HepG2 (cell line): Measurements from ENCODE around the gene SLC13A3. TPM values are rescaled to one million over a fixed set of nuclear protein-coding genes. Genes with fewer than 3 reads are reported as not detected.

Source experiments
- ATAC-seq: fragments of 200-7000 bp; cut with Tn5 transposase; 3 replicates; pipeline ENCODE4 v1.9.1; 2020; ENCODE audit warnings: mild to moderate bottlenecking, moderate library complexity
- BruUV-seq: library from RNA; stranded (reverse); fragments of 400-500 nt; replicated peaks from 2 replicates; lab custom pipeline; 2021; lab: Mats Ljungman, UMichigan
- CTCF ChIA-PET: fragments of 300-600 bp; formaldehyde crosslinking; extraction: SDS; loops from one replicate; lab custom pipeline; 2021; ENCODE audit warnings: low total read pairs, inconsistent platforms, low intra/inter-chr PET ratio; lab: Yijun Ruan, JAX
- POLR2A ChIA-PET: fragments of 350-600 bp; sonication (Branson Sonifier 250); formaldehyde crosslinking; loops from one replicate; lab custom pipeline; 2020; ENCODE audit warnings: antibody characterized with exemption, inconsistent platforms; lab: Yijun Ruan, JAX
- DNase-seq: peaks from one replicate; pipeline ENCODE4 v3.0.0-alpha.2; 2015; ENCODE audit warnings: low spot score
- FAIRE-seq: peaks from 3 replicates; lab custom pipeline; 2011; peaks lifted over from hg19 to GRCh38; lab: Jason Lieb, UNC
- H2AFZ ChIP-seq: one replicate; pipeline ENCODE4 v1.6.1; 2011; ENCODE audit warnings: low read length, inconsistent platforms
- H3K27ac ChIP-seq: fragments of 300-600 bp; 3 replicates; pipeline ENCODE4 v1.8.0; 2011; ENCODE audit warnings: mixed run types, mild to moderate bottlenecking, mixed read lengths, low read length, inconsistent platforms; ENCODE audit not compliant: insufficient read depth; ENCODE audit errors: extremely low read length
- H3K27me3 ChIP-seq, 2 experiments: fragments of 200-600 bp in 1 of 2; 2 replicates in 1 of 2; 3 replicates in 1 of 2; pipeline versions ENCODE4 v1.6.0 to v1.8.0; 2011; ENCODE audit warnings: low read length in 2 of 2, mild to moderate bottlenecking in 2 of 2, moderate library complexity in 2 of 2, inconsistent platforms in 1 of 2; ENCODE audit not compliant: insufficient read depth in 2 of 2, control insufficient read depth in 1 of 2
- H3K36me3 ChIP-seq, 2 experiments: fragments of 200-600 bp in 1 of 2; replicated peaks in 1 of 2; 2 replicates in 1 of 2; 3 replicates in 1 of 2; pipeline versions ENCODE4 v1.5.1 to v1.8.0; 2011; ENCODE audit warnings: low read length in 2 of 2, inconsistent platforms in 1 of 2; ENCODE audit not compliant: insufficient read depth in 2 of 2, control insufficient read depth in 1 of 2
- H3K4me1 ChIP-seq: 2 replicates; pipeline ENCODE4 v1.5.1; 2012; ENCODE audit warnings: low read length, inconsistent platforms; ENCODE audit not compliant: insufficient read depth
- H3K4me2 ChIP-seq: 2 replicates; pipeline ENCODE4 v1.6.0; 2011; ENCODE audit warnings: low read depth, low read length, inconsistent platforms
- H3K4me3 ChIP-seq, 3 experiments: fragments of 200-600 bp in 1 of 3; sonication (generic), shearing (Covaris generic) in 1 of 3; replicated peaks in 1 of 3; 2 replicates each; pipeline ENCODE4 v1.5.1; 2011 to 2016; ENCODE audit warnings: low read length in 3 of 3, inconsistent platforms in 2 of 3, low read depth in 2 of 3, mild to moderate bottlenecking in 2 of 3, control low read depth in 1 of 3, mixed read lengths in 1 of 3; ENCODE audit not compliant: insufficient read depth in 1 of 3
- H3K79me2 ChIP-seq: one replicate; pipeline ENCODE4 v1.6.1; 2011; ENCODE audit warnings: low read length, inconsistent platforms; ENCODE audit not compliant: insufficient read depth
- H3K9ac ChIP-seq: 2 replicates; pipeline ENCODE4 v1.6.0; 2011; ENCODE audit warnings: mild to moderate bottlenecking, low read depth, low read length, inconsistent platforms; ENCODE audit not compliant: insufficient read depth
- H3K9me3 ChIP-seq: 2 replicates; pipeline ENCODE4 v1.5.1; 2012; ENCODE audit warnings: mild to moderate bottlenecking, low read length
- H4K20me1 ChIP-seq: 2 replicates; pipeline ENCODE4 v1.6.0; 2011; ENCODE audit warnings: inconsistent platforms, mild to moderate bottlenecking, low read length, moderate library complexity; ENCODE audit not compliant: insufficient read depth
- BORCS8-MEF2B ChIP-seq: sonication (generic); formaldehyde crosslinking; IDR thresholded peaks from 2 replicates; pipeline ENCODE4 v1.8.0; 2022; ENCODE audit warnings: mild to moderate bottlenecking, missing genetic modification reagents
- CENPX ChIP-seq: sonication (generic); formaldehyde crosslinking; IDR thresholded peaks from 2 replicates; pipeline ENCODE4 v1.9.0; 2021; ENCODE audit warnings: mild to moderate bottlenecking, missing genetic modification reagents, moderate library complexity
- NR1H2 ChIP-seq: sonication (generic); formaldehyde crosslinking; IDR thresholded peaks from 2 replicates; pipeline ENCODE4 v1.8.1; 2022; ENCODE audit warnings: low read depth, missing genetic modification reagents, borderline replicate concordance
- RBM39 ChIP-seq: fragments of 200-400 bp; formaldehyde crosslinking; IDR thresholded peaks from one replicate; pipeline ENCODE4 v1.6.1; 2018; ENCODE audit warnings: antibody characterized with exemption, mild to moderate bottlenecking, low read depth, low read length; ENCODE audit not compliant: poor library complexity, severe bottlenecking
- RFX3 ChIP-seq: IDR thresholded peaks from 2 replicates; pipeline ENCODE4 v1.6.1; 2016; ENCODE audit warnings: missing biosample characterization, missing genetic modification reagents
- ZNF7 ChIP-seq: IDR thresholded peaks from 2 replicates; pipeline ENCODE4 v1.6.1; 2016; ENCODE audit warnings: missing biosample characterization, missing genetic modification reagents
- WGBS: methylation state at CpG from one replicate; pipeline ENCODE4 v1.1.6; 2017; ENCODE audit warnings: low lambda C conversion rate; 5-methylcytosine and 5-hydroxymethylcytosine counted together
- in situ Hi-C: cut with HindIII; loops from 2 replicates; pipeline ENCODE4 v1.10.0; 2017; ENCODE audit warnings: low pct_unique_long_range_greater_than_20kb; ENCODE audit not compliant: extremely low pct_ligation_motif_present
- intact Hi-C: fragments of 100-400 bp; cut with micrococcal nuclease; formaldehyde crosslinking; loops from one replicate; pipeline ENCODE4 v1.10.0; 2022; ENCODE audit not compliant: unreplicated experiment
- polyA plus RNA-seq, 8 experiments: library from polyadenylated mRNA; depleted of rRNA in 3 of 8; stranded (reverse) in 7 of 8; unstranded in 1 of 8; fragments of >200 nt; fragmentation: Illumina TruSeq in 4 of 8; extraction: Trizol in 4 of 8; gene quantifications; 2 replicates each; pipeline versions ENCODE4 v1.2.1 to v1.2.3, GENCODE V29; 2011 to 2016; ENCODE audit warnings: low read depth in 4 of 8, missing spikeins in 1 of 8, mixed read lengths in 1 of 8; ENCODE audit not compliant: insufficient read depth in 1 of 8
- total RNA-seq, 5 experiments: library from RNA; depleted of rRNA; stranded (reverse); fragments of >200 nt; fragmentation: Illumina TruSeq; extraction: Trizol; gene quantifications; 2 replicates each; pipeline ENCODE4 v1.2.3, GENCODE V29; 2016; ENCODE audit warnings: low read depth in 1 of 5
- TF ChIP-seq, protein P1 (sequence below): sonication (generic); formaldehyde crosslinking; IDR thresholded peaks from 2 replicates; pipeline ENCODE4 v1.4.0; 2020; ENCODE audit warnings: mild to moderate bottlenecking, missing genetic modification reagents, borderline replicate concordance
- TF ChIP-seq, protein P2 (sequence below): sonication (generic); formaldehyde crosslinking; IDR thresholded peaks from 2 replicates; pipeline ENCODE4 v1.4.0; 2020; ENCODE audit warnings: low read depth, mild to moderate bottlenecking, missing genetic modification reagents
- TF ChIP-seq, protein P3 (sequence below): sonication (generic); formaldehyde crosslinking; IDR thresholded peaks from 2 replicates; pipeline ENCODE4 v1.4.0; 2020; ENCODE audit warnings: missing genetic modification reagents
- TF ChIP-seq, protein P4 (sequence below): sonication (generic); formaldehyde crosslinking; conservative IDR thresholded peaks from 2 replicates; pipeline ENCODE4 v1.8.1; 2023; ENCODE audit warnings: missing genetic modification reagents

Gene SLC13A3
- total and polyA plus RNA-seq, 2 of the 13 experiments (the other 11 are each of a cell fraction or from before 2014, with no cell fraction given): 66.5 to 76.0 TPM

DNA sequence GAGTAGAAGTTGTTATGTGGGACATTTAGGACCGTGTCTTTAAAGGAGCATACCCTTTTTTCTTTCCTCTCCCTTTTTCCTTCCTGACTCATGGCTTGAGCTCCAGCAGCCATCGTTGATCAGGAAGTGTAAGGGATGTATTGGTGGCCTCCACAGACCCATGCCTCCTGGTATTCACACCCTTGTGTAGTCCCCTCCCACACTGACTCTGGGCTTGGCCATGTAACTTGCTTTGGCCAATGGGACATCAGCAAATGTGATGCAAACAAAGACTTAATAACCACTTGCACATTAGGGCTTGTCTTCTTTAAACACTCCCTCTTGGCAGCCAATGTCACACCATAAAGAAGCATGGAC lies 18.9 kb upstream of the SLC13A3 start:
- H3K4me2 ChIP-seq: 0 out of 2 replicates have a peak overlapping the region, but pooled peaks have one; percentile 48
- peak overlapping the region; percentile 84 for H3K27ac ChIP-seq
- H4K20me1 ChIP-seq: no peaks in the 10 kb centered on the region
- H3K79me2 ChIP-seq: no peaks in the 10 kb centered on the region
- ATAC-seq (no peak), FAIRE-seq (no peak), DNase-seq (peak; percentile 54)
- H3K4me3 ChIP-seq: no peak overlapping the region
- no peak overlapping the region for H2AFZ ChIP-seq
- H3K27me3 ChIP-seq: no peaks in the 10 kb centered on the region
- no peak overlapping the region for H3K9ac ChIP-seq
- in situ Hi-C loops (no loop called here), intact Hi-C loops (no loop called here)
- H3K4me1 ChIP-seq: peaks cover 100% of the 10 kb centered on the region
- H3K36me3 ChIP-seq: no peaks in the 10 kb centered on the region
- BruUV-seq: no TSS peak
- ChIA-PET CTCF (interaction anchor here (1.1 kb wide), 1 partner anchor 32 kb away, joined by 4 read pairs; no protein-coding TSS in a partner anchor), POLR2A (interaction anchor here (1.0 to 5.4 kb wide), 6 partner anchors 11 to 63 kb away, joined by 3 to 55 read pairs (median 4); partner anchors contain the start of gene SLC13A3)
- WGBS: 90% methylated on average over 2 of the region's 2 CpGs
- peaks cover 45% of the 10 kb centered on the region for H3K9me3 ChIP-seq
- no peak for TF ChIP-seq ZNF7 (CRISPR knock-in tag)
- TF ChIP-seq RBM39: no peak
- TF ChIP-seq BORCS8-MEF2B (CRISPR knock-in tag): no peak
- TF ChIP-seq, protein P1, sequence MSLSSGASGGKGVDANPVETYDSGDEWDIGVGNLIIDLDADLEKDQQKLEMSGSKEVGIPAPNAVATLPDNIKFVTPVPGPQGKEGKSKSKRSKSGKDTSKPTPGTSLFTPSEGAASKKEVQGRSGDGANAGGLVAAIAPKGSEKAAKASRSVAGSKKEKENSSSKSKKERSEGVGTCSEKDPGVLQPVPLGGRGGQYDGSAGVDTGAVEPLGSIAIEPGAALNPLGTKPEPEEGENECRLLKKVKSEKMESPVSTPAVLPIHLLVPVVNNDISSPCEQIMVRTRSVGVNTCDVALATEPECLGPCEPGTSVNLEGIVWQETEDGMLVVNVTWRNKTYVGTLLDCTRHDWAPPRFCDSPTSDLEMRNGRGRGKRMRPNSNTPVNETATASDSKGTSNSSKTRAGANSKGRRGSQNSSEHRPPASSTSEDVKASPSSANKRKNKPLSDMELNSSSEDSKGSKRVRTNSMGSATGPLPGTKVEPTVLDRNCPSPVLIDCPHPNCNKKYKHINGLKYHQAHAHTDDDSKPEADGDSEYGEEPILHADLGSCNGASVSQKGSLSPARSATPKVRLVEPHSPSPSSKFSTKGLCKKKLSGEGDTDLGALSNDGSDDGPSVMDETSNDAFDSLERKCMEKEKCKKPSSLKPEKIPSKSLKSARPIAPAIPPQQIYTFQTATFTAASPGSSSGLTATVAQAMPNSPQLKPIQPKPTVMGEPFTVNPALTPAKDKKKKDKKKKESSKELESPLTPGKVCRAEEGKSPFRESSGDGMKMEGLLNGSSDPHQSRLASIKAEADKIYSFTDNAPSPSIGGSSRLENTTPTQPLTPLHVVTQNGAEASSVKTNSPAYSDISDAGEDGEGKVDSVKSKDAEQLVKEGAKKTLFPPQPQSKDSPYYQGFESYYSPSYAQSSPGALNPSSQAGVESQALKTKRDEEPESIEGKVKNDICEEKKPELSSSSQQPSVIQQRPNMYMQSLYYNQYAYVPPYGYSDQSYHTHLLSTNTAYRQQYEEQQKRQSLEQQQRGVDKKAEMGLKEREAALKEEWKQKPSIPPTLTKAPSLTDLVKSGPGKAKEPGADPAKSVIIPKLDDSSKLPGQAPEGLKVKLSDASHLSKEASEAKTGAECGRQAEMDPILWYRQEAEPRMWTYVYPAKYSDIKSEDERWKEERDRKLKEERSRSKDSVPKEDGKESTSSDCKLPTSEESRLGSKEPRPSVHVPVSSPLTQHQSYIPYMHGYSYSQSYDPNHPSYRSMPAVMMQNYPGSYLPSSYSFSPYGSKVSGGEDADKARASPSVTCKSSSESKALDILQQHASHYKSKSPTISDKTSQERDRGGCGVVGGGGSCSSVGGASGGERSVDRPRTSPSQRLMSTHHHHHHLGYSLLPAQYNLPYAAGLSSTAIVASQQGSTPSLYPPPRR (CRISPR knock-in tag): no peak
- TF ChIP-seq, protein P2, sequence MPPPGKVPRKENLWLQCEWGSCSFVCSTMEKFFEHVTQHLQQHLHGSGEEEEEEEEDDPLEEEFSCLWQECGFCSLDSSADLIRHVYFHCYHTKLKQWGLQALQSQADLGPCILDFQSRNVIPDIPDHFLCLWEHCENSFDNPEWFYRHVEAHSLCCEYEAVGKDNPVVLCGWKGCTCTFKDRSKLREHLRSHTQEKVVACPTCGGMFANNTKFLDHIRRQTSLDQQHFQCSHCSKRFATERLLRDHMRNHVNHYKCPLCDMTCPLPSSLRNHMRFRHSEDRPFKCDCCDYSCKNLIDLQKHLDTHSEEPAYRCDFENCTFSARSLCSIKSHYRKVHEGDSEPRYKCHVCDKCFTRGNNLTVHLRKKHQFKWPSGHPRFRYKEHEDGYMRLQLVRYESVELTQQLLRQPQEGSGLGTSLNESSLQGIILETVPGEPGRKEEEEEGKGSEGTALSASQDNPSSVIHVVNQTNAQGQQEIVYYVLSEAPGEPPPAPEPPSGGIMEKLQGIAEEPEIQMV (CRISPR knock-in tag): 0 out of 2 replicates have a peak, but pooled peaks have one; percentile 26
- TF ChIP-seq, protein P3, sequence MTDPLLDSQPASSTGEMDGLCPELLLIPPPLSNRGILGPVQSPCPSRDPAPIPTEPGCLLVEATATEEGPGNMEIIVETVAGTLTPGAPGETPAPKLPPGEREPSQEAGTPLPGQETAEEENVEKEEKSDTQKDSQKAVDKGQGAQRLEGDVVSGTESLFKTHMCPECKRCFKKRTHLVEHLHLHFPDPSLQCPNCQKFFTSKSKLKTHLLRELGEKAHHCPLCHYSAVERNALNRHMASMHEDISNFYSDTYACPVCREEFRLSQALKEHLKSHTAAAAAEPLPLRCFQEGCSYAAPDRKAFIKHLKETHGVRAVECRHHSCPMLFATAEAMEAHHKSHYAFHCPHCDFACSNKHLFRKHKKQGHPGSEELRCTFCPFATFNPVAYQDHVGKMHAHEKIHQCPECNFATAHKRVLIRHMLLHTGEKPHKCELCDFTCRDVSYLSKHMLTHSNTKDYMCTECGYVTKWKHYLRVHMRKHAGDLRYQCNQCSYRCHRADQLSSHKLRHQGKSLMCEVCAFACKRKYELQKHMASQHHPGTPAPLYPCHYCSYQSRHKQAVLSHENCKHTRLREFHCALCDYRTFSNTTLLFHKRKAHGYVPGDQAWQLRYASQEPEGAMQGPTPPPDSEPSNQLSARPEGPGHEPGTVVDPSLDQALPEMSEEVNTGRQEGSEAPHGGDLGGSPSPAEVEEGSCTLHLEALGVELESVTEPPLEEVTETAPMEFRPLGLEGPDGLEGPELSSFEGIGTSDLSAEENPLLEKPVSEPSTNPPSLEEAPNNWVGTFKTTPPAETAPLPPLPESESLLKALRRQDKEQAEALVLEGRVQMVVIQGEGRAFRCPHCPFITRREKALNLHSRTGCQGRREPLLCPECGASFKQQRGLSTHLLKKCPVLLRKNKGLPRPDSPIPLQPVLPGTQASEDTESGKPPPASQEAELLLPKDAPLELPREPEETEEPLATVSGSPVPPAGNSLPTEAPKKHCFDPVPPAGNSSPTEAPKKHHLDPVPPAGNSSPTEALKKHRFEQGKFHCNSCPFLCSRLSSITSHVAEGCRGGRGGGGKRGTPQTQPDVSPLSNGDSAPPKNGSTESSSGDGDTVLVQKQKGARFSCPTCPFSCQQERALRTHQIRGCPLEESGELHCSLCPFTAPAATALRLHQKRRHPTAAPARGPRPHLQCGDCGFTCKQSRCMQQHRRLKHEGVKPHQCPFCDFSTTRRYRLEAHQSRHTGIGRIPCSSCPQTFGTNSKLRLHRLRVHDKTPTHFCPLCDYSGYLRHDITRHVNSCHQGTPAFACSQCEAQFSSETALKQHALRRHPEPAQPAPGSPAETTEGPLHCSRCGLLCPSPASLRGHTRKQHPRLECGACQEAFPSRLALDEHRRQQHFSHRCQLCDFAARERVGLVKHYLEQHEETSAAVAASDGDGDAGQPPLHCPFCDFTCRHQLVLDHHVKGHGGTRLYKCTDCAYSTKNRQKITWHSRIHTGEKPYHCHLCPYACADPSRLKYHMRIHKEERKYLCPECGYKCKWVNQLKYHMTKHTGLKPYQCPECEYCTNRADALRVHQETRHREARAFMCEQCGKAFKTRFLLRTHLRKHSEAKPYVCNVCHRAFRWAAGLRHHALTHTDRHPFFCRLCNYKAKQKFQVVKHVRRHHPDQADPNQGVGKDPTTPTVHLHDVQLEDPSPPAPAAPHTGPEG: no peak
- TF ChIP-seq NR1H2: 0 out of 2 replicates have a peak, but pooled peaks have one; percentile 52
- TF ChIP-seq CENPX (CRISPR knock-in tag): no peak
- TF ChIP-seq, protein P4, sequence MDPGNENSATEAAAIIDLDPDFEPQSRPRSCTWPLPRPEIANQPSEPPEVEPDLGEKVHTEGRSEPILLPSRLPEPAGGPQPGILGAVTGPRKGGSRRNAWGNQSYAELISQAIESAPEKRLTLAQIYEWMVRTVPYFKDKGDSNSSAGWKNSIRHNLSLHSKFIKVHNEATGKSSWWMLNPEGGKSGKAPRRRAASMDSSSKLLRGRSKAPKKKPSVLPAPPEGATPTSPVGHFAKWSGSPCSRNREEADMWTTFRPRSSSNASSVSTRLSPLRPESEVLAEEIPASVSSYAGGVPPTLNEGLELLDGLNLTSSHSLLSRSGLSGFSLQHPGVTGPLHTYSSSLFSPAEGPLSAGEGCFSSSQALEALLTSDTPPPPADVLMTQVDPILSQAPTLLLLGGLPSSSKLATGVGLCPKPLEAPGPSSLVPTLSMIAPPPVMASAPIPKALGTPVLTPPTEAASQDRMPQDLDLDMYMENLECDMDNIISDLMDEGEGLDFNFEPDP (CRISPR knock-in tag): no peak
- no peak for TF ChIP-seq RFX3 (CRISPR knock-in tag)
